IPS-NIHi7 (cell line): ENCODE data around the gene RAB34.

Experiments
- DNase-seq: peaks from one replicate; pipeline ENCODE4 v3.0.0; 2012; ENCODE audit warnings: mixed read lengths; ENCODE audit errors: extremely low spot score

RAB34 gene

GRCh38 chr17:28717578-28718332 lies at the start of gene RAB34:
Gene RAB34, minus strand, starts transcription at chr17:28717868. Its CDS starts 602 bp downstream, at chr17:28717266.
- peak; percentile 79 for DNase-seq

DNA sequence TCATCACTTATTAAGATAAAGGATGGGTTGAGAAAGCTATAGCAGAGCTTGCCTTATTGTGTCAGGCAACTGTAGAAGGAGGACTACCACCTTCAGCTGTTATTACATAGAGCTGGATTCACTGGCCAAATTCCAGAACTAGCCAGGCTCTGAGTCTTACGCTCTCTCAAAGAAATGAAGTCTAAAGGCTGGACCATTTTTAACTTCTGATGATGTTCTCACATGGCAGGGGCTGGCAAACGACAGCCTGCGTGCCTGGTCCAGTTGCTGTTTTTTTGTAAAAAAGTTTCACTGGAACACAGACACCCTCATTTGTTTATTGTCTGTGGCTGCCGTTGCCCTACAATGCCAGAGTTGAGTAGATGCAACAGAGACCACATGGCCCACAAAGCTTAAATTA lies 47.4 kb upstream of the RAB34 start:
- no peak for DNase-seq

DNA sequence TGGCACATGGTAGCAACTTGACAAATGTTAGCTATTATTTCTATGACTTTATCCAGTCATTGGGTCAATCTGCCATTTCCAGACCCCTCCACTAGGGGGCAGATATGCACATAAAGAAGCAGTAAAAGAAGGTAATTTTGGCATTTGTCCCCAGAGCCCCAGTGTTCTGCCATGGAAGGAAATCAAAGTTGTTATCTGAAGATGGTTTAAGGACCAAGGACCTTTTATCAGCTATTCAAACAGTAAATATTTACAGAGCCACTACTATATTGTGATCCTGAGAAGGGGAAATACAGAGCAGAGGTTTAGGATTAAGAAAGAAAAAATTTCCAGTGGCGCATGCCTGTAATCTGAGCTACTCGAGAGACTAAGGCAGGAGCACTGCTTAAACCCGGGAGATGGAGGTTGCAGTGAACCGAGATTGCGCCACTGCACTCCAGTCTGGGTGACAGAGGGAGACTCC lies 46.2 kb upstream of the RAB34 start:
- peak; percentile 58 for DNase-seq

DNA sequence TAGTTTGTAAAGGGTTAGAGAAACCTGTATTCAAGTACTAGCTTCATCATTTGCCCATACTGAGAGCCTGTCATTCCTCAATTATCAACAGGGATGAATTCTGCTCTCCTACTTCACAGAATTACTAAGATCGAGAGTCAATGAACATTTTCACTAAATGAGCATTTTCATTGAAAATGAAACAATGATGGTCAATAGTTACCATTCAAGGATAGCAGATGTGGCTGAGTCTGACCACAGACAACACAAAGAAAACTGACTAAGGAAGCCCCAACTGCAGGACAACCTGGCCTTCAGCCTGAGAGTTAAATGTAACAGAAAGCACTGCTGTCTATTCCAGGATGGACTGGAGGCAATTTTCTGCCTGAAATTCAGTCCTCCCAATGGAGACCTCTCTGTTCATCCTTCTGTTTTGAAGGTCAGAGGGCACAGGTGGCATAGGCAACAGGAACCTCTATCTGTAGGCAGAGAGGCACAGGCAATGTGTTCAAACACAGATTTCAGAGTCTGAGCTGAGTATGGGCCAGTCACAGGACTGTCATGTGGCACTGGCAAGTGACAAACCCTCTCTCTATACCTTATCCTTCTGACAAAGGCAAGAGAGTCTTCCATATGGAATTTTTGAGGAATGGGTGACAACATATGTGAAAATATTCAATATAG lies 45.6 kb upstream of the RAB34 start:
- DNase-seq = no peak

DNA sequence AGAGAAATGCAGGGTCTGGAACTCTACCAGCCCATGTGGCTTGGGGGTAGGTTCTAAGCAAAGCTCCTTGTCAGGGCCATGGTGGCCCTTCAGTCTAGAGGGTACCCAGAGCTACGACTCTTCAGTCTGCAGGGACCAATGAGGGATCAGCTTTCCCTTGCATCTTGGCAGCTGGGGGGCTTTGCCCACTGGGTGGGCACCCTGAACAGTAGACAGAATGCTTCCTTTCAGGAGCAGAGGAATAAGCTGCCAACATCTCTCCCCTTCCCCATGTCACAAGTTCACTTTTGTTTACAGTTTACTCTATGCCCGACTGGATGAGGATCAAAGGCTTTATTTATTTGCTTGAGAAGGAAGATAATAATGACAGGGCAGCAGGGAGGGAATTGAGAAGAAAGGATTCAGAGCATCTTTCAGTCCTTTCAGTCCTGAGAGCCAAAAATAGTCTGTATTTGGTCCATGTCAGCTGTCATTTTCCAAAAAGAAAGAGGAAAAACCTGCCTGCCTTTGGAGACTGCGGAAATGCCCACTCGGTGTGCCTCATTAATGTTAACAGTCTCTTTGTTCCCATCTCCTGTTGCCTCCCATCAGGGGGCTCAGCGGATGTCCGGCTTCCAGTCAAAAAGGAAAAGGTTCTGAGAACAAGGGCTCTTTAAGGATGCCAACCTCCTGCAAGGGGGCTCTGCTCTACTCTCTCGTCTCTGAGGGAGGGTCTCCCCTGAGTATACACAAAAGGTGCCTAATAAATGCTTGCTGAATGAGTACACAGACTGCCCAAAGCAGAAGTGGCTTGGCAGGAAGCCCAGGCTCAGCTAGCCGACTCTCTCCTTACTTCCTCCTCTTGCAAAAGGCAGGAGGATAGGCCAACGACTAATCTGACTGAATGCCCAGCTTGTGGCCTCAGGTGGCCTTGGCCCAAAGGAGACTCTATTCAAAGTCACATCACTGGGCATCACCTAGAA lies 43.2 kb upstream of the RAB34 start:
- peak; percentile 71 for DNase-seq

DNA sequence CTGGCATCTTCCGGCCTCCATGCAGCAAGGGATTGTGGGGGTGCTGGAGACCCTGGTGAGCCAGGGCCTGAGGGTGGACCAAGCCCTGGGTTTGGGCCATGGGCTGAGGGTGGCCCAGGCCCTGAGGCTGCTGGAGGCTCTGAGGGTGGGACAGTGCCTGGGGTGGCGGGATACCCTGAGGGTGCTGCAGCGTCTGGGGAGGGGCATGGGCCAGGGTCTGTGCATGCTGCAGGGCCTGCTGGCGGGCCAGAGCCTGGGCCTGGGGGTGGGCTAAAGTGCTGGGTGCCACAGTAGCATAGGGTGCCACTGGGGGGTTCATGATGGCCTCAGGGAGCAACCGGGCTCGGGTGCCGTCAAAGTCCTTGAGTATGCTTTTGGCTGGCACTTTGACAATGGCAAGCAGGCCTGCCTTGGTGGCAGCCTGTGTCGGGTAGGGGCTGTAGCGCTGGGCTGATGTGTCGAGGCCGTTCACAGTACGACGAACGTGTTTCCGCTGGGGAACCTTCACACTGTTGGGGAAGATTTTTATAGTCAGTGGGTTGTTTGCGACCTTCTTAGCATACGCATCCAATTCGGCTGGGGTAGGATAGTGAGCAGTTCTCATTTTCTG lies 41.7 kb upstream of the RAB34 start:
- no peak for DNase-seq

- DNase-seq = no peak
These were observed 40.9 kb upstream of the RAB34 start for GRCh38 chr17:28758411-28759121.

GRCh38 chr17:28756049-28756804 lies 38.6 kb upstream of the RAB34 start:
- no peak for DNase-seq

- DNase-seq = no peak
These were observed 37.8 kb upstream of the RAB34 start for GRCh38 chr17:28755486-28755885.

DNA sequence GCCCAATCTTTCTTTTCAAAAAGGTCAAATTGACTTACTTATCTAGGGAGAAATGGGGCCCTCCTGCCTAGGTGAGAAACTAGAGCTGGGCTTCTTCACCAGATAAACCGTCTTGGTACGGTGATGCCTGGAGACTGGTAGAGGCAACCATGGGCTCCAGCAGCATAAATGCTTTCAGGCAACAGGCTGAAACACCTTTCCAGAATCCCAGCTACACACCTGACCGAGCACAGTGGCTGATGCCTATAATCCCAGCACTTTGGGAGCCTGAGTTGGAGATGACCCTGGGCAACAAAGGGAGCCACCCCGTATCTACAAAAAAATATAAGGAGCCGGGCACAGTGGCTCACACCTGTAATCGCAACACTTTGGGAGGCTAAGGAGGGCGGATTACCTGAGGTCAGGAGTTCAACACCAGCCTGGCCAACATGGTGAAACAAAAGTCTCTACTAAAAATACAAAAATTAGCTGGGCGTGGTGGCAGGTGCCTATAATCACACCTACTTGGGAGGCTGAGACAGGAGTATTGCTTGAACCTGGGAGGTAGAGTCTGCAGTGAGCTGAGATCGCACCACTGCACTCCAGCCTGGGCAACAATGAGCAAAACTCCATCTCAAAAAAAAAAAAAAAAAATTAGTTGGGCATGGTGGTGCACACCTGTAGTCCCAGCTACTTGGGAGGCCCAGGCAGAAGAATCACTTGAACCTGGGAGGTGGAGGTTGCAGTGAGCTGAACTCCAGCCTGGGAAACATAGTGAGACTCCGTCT lies 34.1 kb upstream of the RAB34 start:
- no peak for DNase-seq

DNA sequence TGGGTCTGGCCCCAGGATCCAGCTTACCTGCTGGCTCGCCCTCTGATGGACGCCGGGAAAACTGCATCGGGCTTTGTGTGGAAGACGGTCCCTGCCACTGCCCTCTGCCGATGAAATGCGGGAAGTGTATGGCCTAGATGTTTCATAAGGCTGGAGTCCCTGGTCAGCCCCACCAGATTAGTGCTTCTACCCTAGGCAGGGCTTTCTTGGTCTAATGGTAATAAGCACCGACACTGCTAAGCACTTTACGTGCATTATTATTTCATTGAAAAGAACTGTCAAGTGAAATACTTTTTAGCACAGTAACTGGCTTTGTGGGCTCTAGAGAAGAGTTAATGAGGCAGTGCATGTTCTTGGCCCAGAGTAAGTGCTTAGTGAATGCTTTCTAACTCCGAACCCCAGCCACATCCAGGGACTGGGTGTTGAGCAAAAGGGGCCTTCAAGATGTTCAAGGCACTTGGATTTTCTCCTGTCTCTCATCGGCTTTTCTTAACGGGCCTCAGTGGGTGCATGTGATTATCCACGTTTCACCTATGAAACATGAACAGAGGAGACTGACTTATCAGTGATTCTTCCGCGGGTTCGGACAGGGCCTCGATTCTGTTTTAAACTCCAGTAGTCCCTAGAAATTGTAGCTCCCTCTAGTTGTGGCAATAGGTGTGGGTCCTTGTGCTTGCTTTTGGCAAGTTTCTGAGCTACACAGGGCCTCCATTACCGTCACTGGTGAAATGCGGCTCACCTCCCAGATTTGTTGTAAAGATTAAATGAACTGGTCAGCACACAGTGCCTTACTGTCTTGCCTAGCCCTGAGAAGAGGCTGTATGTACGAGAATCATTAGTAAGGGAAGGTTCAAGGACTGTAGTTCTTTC lies 32.7 kb upstream of the RAB34 start:
- DNase-seq = peak; percentile 81

DNA sequence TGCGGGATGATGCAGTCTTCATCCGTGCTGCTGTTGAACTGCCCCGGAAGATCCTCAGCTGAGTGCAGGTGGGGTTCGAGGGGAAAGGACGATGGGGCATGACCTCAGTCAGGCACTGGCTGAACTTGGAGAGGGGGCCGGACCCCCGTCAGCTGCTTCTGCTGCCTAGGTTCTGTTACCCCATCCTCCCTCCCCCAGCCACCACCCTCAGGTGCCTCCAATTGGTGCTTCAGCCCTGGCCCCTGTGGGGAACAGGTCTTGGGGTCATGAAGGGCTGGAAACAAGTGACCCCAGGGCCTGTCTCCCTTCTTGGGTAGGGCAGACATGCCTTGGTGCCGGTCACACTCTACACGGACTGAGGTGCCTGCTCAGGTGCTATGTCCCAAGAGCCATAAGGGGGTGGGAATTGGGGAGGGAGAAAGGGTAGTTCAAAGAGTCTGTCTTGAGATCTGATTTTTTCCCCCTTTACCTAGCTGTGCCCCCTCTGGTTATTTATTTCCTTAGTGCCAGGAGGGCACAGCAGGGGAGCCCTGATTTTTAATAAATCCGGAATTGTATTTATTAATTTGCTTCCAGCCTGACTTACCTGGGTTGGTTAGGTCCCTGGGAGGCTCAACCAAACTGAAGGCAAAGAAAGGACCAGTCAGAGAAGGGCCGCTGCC lies 32.0 kb upstream of the RAB34 start:
- no peak for DNase-seq

DNA sequence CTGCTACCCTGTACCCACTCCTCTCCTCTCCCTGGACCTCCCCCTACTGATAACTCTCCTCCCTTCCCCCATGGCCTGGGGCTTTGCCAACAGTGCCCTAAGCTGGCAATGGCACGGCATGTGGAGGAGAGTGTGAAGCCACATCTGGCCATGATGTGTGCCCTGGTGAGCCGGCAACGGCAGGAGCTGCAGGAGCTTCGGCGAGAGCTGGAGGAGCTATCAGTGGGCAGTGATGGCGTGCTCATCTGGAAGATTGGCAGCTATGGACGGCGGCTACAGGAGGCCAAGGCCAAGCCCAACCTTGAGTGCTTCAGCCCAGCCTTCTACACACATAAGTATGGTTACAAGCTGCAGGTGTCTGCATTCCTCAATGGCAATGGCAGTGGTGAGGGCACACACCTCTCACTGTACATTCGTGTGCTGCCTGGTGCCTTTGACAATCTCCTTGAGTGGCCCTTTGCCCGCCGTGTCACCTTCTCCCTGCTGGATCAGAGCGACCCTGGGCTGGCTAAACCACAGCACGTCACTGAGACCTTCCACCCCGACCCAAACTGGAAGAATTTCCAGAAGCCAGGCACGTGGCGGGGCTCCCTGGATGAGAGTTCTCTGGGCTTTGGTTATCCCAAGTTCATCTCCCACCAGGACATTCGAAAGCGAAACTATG lies 31.3 kb upstream of the RAB34 start:
- no peak for DNase-seq

GRCh38 chr17:28747801-28748750 lies 30.4 kb upstream of the RAB34 start:
- DNase-seq = no peak

- no peak for DNase-seq
These were observed 29.5 kb upstream of the RAB34 start for GRCh38 chr17:28747051-28747691.

GRCh38 chr17:28746611-28747050 lies 29.0 kb upstream of the RAB34 start:
- no peak for DNase-seq
